Occipital lobe (tissue), 2 donors: ENCODE results near the gene MRPS16. TPM values are rescaled to one million over a fixed set of nuclear protein-coding genes. Genes with fewer than 3 reads are reported as not detected.

Source experiments
- small RNA-seq: library from RNA; depleted of rRNA; stranded (forward); fragments of <200 nt; gene quantifications from one replicate; pipeline ENCODE3, GENCODE V24; 2014
- total RNA-seq: library from RNA; depleted of rRNA; stranded (reverse); fragments of >200 nt; gene quantifications from one replicate; pipeline ENCODE4 v1.2.3, GENCODE V29; 2014

MRPS16 gene
- total RNA-seq, 1 donor from 2014 or later, result 102 TPM

Small RNA genes within 50 kb of the gene (small RNA-seq; reads per million reads assigned to genes)
- not detected for gene RNU6-833P

Other genes starting within 250 kb of the MRPS16 start
- 41.3 TPM for gene P4HA1, start 155.8 kb downstream of the MRPS16 start, total RNA-seq
- 0.31 TPM for gene NUDT13, start 142.2 kb downstream of the MRPS16 start, total RNA-seq
- gene ECD, start 84.6 kb downstream of the MRPS16 start, total RNA-seq, result 28.7 TPM
- 30.1 TPM for gene FAM149B1, start 84.5 kb downstream of the MRPS16 start, total RNA-seq
- gene DNAJC9, start 5.4 kb downstream of the MRPS16 start, total RNA-seq, result 59.7 TPM
- 0.62 TPM for gene CFAP70, start 106.2 kb upstream of the MRPS16 start, total RNA-seq
- 34.3 TPM for gene ANXA7, start 161.4 kb upstream of the MRPS16 start, total RNA-seq
- gene MSS51, start 180.9 kb upstream of the MRPS16 start, total RNA-seq, result 3.7 TPM
- gene PPP3CB, start 243.4 kb upstream of the MRPS16 start, total RNA-seq, result 122 TPM